Right lobe of liver (tissue), 6 donors: ENCODE measurements around the gene SPATA19. TPM values are rescaled to one million over a fixed set of nuclear protein-coding genes. Genes with fewer than 3 reads are reported as not detected.
"Not testable (repeated sequence)": the region's sequence is repeated elsewhere in the genome, so short reads cannot be mapped to it uniquely, and the experiment has no call there.

ENCODE experiments used
- ATAC-seq, 4 donors: fragments of 200-7000 bp; cut with Tn5 transposase; one replicate each; pipeline ENCODE4 v1.9.1; 2020; ENCODE audit warnings: mild to moderate bottlenecking in 4 of 4, moderate library complexity in 4 of 4
- DNase-seq, 3 donors: peaks; one replicate each; pipeline ENCODE4 v3.0.0-alpha.2; 2020
- H3K27ac ChIP-seq, 3 donors: fragments of 200-600 bp; one replicate each; pipeline ENCODE4 v1.8.0; 2022
- H3K27me3 ChIP-seq, 2 donors: fragments of 200-600 bp; one replicate each; pipeline ENCODE4 v1.8.0; 2022
- H3K36me3 ChIP-seq, 4 donors: fragments of 200-600 bp; sonication (generic) in 1 of 4; one replicate each; pipeline versions ENCODE4 v1.5.1 to v1.8.0; 2017 to 2022; ENCODE audit warnings: control low read depth in 1 of 4
- H3K4me1 ChIP-seq, 4 donors: fragments of 200-600 bp; sonication (generic) in 1 of 4; one replicate each; pipeline versions ENCODE4 v1.5.1 to v1.8.0; 2017 to 2022; ENCODE audit warnings: control low read depth in 1 of 4
- H3K4me3 ChIP-seq, 3 donors: fragments of 200-600 bp; one replicate each; pipeline ENCODE4 v1.8.0; 2022
- H3K9me3 ChIP-seq, 4 donors: fragments of 200-600 bp; sonication (generic) in 1 of 4; one replicate each; pipeline versions ENCODE4 v1.5.1 to v1.8.0; 2017 to 2022; ENCODE audit warnings: control low read depth in 1 of 4
- POLR2A ChIP-seq: fragments of 450-650 bp; IDR thresholded peaks from one replicate; pipeline ENCODE4 v1.6.1; 2017; ENCODE audit warnings: antibody characterized with exemption, mild to moderate bottlenecking
- WGBS: methylation state at CpG from one replicate; pipeline ENCODE4 v1.1.6; 2018; ENCODE audit warnings: low coverage, low lambda C conversion rate; ENCODE audit not compliant: insufficient coverage; ENCODE audit errors: missing lambda C conversion rate; 5-methylcytosine and 5-hydroxymethylcytosine counted together
- intact Hi-C, 2 donors: fragments of 100-400 bp; cut with DNase I; formaldehyde crosslinking; loops; one replicate each; pipeline versions ENCODE4 v1.11.2 to v1.14.1; 2022
- total RNA-seq, 6 experiments: library from RNA; depleted of rRNA in 2 of 6; stranded (reverse); fragments of >200 nt in 2 of 6; fragmentation: NEBNext Ultra II Directional in 3 of 6; extraction: Animal tissue kit (Norgen Biotek cat#: 25700) in 3 of 6; gene quantifications; one replicate each; pipeline versions ENCODE4 v1.1.0 to v1.2.4, GENCODE V29; 2016 to 2023
- TF ChIP-seq, protein P1 (sequence below), 4 donors: fragments of 200-600 bp in 3 of 4; fragments of 450-650 bp in 1 of 4; IDR thresholded peaks; one replicate each; pipeline versions ENCODE4 v1.5.1 to v1.8.0; 2016 to 2022; ENCODE audit warnings: antibody characterized with exemption in 4 of 4, mild to moderate bottlenecking in 2 of 4
- donor health status: DM: no; HTN: yes; CAD: no.
- donor health status: DM: no; HTN: no; CAD: no.
- donor health status: DM: no; HTN: no; CAD: no.
- donor health status: DM: no; HTN: yes; CAD: no.
- donor health status: DM: no; HTN: yes; CAD: no.

Gene SPATA19
- total RNA-seq, 6 experiments from 2014 or later = not detected

DNA sequence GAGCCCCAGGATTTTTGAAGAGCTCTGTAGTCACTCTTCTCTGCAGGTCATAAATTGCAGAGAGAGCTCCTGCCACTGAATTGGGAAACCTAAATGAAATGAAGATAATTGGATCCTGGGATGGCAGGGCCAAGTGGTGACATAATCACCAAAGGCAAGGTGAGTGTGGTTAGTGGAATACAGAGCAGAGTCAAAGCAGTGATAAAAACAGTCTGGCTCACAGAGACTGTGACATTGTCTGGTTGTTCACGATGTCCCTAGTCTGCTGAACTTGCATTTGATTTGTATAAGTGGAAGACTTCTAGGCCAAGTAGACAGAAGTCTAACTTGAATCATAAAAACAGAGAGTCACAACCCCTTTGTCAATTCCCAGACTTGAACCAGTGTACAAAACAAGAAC is 26.8 kb upstream of the SPATA19 start:
- no peaks in the 10 kb centered on the region for H3K4me1 ChIP-seq
- intact Hi-C loops = no loop called here
- TF ChIP-seq POLR2A = no peak
- TF ChIP-seq, protein P1, sequence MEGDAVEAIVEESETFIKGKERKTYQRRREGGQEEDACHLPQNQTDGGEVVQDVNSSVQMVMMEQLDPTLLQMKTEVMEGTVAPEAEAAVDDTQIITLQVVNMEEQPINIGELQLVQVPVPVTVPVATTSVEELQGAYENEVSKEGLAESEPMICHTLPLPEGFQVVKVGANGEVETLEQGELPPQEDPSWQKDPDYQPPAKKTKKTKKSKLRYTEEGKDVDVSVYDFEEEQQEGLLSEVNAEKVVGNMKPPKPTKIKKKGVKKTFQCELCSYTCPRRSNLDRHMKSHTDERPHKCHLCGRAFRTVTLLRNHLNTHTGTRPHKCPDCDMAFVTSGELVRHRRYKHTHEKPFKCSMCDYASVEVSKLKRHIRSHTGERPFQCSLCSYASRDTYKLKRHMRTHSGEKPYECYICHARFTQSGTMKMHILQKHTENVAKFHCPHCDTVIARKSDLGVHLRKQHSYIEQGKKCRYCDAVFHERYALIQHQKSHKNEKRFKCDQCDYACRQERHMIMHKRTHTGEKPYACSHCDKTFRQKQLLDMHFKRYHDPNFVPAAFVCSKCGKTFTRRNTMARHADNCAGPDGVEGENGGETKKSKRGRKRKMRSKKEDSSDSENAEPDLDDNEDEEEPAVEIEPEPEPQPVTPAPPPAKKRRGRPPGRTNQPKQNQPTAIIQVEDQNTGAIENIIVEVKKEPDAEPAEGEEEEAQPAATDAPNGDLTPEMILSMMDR (IDR thresholded peaks at IDR 0.05) = no peak
- H3K36me3 ChIP-seq = no peaks in the 10 kb centered on the region
- H3K27me3 ChIP-seq = no peaks in the 10 kb centered on the region
- ATAC-seq (no peak), DNase-seq (no peak)
- 0% methylated on average over 1 of the region's 1 CpG for WGBS
- no peaks in the 10 kb centered on the region for H3K9me3 ChIP-seq
- H3K4me3 ChIP-seq = no peak overlapping the region
- H3K27ac ChIP-seq = no peak overlapping the region

DNA sequence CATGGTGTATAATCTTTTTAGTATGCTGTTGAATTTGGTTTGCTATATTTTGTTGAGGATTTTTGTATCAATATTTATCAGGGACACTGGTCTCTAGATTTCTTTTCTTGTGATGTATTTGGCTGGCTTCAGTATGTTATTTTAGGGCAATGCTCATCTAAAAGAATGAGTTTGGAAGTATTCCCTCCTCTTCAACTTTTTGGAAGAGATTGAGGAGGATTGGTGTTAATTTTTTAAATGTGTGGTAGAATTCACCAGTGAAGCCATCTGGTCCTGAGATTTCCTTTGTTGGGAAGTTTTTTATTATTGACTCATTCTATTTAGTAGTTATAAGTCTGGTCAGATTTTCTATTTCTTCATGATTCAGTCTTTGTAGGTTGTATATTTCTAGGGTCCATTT is 22.1 kb upstream of the SPATA19 start:
- no peak overlapping the region for H3K27ac ChIP-seq
- no peak overlapping the region for H3K4me3 ChIP-seq
- H3K27me3 ChIP-seq = no peaks in the 10 kb centered on the region
- no peak for DNase-seq
- intact Hi-C loops = no loop called here
- TF ChIP-seq, protein P1 (IDR thresholded peaks at IDR 0.05) = no peak
- TF ChIP-seq POLR2A = no peak
- no peaks in the 10 kb centered on the region for H3K4me1 ChIP-seq
- no peaks in the 10 kb centered on the region for H3K9me3 ChIP-seq
- no peaks in the 10 kb centered on the region for H3K36me3 ChIP-seq
- ATAC-seq = no peak

DNA sequence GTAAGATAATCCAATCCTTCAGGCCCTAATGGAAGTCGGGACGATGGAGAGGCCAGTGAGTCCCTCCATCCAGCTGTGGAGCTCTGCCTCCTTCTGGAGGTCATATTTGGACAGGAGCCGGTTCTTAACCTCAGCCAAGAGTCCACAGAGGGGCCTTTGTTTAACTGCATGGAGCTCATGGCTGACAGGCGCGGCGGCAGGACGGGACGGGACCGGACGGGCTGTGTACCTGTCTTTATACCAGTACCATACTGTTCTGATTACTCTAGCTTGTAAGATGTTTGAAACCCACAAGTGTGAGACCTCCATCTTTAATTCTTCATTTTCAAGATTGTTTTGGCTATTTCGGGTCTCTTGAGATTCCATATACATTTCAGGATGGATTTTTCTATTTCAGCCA is 20.2 kb upstream of the SPATA19 start:
- no peaks in the 10 kb centered on the region for H3K4me1 ChIP-seq
- no peak overlapping the region for H3K27ac ChIP-seq
- no peaks in the 10 kb centered on the region for H3K36me3 ChIP-seq
- intact Hi-C loops = no loop called here
- WGBS = 82% methylated on average over 3 of the region's 11 CpGs
- no peaks in the 10 kb centered on the region for H3K9me3 ChIP-seq
- no peak for ATAC-seq
- DNase-seq = no peak
- H3K4me3 ChIP-seq = no peak overlapping the region
- H3K27me3 ChIP-seq = no peaks in the 10 kb centered on the region
- TF ChIP-seq POLR2A = no peak
- TF ChIP-seq, protein P1 (IDR thresholded peaks at IDR 0.05) = no peak

DNA sequence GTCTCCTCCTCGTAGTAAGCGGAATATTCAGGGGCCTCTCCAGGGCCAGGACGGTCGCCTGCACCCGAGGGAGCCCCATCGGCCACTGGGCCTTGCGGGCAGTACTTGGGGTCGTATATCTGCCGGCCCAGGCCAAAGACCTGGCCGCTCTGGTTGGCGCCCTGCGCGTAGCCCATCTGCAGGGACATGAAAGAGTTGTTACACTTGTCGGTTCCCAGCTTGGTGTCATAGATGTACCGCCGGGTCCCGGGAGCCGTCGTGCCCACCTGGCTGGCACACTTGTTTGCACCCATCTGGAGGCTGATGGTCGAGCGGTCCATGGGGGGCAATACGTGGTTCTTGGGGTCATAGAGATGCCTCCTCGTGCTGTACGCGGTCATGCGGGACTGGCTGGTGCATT is 19.4 kb upstream of the SPATA19 start:
- TF ChIP-seq, protein P1 (IDR thresholded peaks at IDR 0.05) = no peak
- TF ChIP-seq POLR2A = no peak
- 59% methylated on average over 2 of the region's 26 CpGs for WGBS
- ATAC-seq = no peak
- Histone ChIP-seq H3K27me3 (no peaks in the 10 kb centered on the region), H3K36me3 (no peaks in the 10 kb centered on the region), H3K27ac (no peak overlapping the region), H3K4me1 (no peaks in the 10 kb centered on the region), H3K4me3 (no peak overlapping the region), H3K9me3 (no peaks in the 10 kb centered on the region)
- intact Hi-C loops = no loop called here
- DNase-seq = no peak

DNA sequence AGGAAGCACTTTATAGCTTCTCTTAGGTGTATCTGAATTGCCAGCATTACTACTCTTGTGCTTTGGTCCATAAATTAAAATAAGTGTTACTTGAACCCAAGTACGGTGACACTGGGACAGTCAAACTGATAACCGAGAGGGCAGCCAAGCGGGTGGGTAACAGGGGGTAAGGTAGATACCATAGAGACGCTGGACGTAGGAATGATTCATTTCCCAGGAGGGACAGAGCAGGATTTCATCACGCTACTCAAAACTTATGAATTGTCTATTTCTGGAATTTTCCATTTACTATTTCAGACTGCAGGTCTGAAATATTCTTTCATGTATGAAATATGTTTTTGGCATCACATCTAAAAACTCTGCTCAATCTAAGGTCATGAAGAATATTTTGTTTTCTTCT is 14.8 kb upstream of the SPATA19 start:
- Histone ChIP-seq H3K27me3 (no peaks in the 10 kb centered on the region), H3K36me3 (no peaks in the 10 kb centered on the region), H3K9me3 (no peaks in the 10 kb centered on the region), H3K4me3 (no peak overlapping the region), H3K4me1 (no peaks in the 10 kb centered on the region), H3K27ac (no peak overlapping the region)
- WGBS = 55% methylated on average over 6 of the region's 6 CpGs
- no peak for TF ChIP-seq POLR2A
- TF ChIP-seq, protein P1 (IDR thresholded peaks at IDR 0.05) = no peak
- no peak for DNase-seq
- ATAC-seq = no peak
- intact Hi-C loops = no loop called here

DNA sequence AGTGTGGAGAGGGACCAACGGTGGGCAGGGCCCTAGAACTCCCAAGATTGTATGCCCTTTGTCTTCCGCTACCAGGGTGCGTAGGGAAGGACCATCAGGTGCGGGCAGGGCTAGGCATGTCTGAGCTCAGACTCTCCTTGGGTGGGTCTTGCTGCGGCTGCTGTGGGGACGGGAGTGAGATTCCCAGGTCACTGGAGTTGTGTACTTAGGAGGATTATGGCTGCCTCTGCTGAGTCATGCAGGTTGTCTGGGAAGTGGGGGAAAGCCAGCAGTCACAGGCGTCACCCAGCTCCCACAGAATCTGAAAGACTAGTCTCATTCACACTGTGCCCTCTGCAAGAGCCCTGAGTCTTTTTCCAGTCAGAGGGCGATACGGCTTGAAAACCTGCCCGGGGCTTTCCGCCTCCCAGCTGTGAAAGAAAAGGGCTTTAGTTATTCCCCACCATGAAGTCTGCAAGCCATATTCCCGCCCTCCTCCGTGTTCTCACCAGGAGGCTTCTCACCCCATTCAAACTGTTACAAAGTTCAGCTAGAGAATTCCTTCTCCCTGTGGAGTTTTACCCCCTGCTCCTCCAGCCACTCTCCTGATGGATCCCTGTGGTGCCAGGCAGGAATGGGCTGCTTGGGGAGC is 9.1 kb upstream of the SPATA19 start:
- WGBS = 33% methylated on average over 8 of the region's 13 CpGs
- ATAC-seq, H3K4me3 ChIP-seq, H3K4me1 ChIP-seq, H3K27ac ChIP-seq, DNase-seq, H3K9me3 ChIP-seq, intact Hi-C loops, H3K36me3 ChIP-seq, H3K27me3 ChIP-seq: not testable (repeated sequence)
